Heart right ventricle (tissue), 16 donors: ENCODE measurements around the gene BET1L. TPM values are rescaled to one million over a fixed set of nuclear protein-coding genes. Genes with fewer than 3 reads are reported as not detected.

ENCODE experiments used
- ATAC-seq, 8 donors: fragments of 200-7000 bp; cut with Tn5 transposase; one replicate each; pipeline ENCODE4 v1.9.1; 2020; ENCODE audit warnings: mild to moderate bottlenecking in 8 of 8, moderate library complexity in 8 of 8, moderate number of reproducible peaks in 1 of 8
- DNase-seq, 2 donors: peaks; one replicate each; pipeline ENCODE4 v3.0.0-alpha.2; 2020
- H3K27ac ChIP-seq, 10 donors: fragments of 200-600 bp; sonication (generic) in 2 of 10; one replicate each; pipeline versions ENCODE4 v1.5.0 to v1.8.0; 2020 to 2022; ENCODE audit warnings: mild to moderate bottlenecking in 3 of 10
- H3K27me3 ChIP-seq, 7 donors: fragments of 200-600 bp; one replicate each; pipeline ENCODE4 v1.8.0; 2021 to 2022; ENCODE audit warnings: mild to moderate bottlenecking in 2 of 7
- H3K36me3 ChIP-seq, 9 donors: fragments of 200-600 bp; sonication (generic) in 1 of 9; one replicate each; pipeline versions ENCODE4 v1.5.0 to v1.8.0; 2020 to 2022; ENCODE audit warnings: mild to moderate bottlenecking in 2 of 9
- H3K4me1 ChIP-seq, 9 donors: fragments of 200-600 bp; sonication (generic) in 1 of 9; one replicate each; pipeline versions ENCODE4 v1.5.0 to v1.8.0; 2020 to 2022; ENCODE audit warnings: mild to moderate bottlenecking in 4 of 9
- H3K4me3 ChIP-seq, 10 donors: fragments of 200-600 bp; sonication (generic) in 2 of 10; one replicate each; pipeline versions ENCODE4 v1.5.0 to v1.8.0; 2020 to 2022; ENCODE audit warnings: mild to moderate bottlenecking in 7 of 10, moderate library complexity in 2 of 10
- H3K9me3 ChIP-seq, 11 donors: fragments of 200-600 bp in 10 of 11; sonication (generic) in 2 of 11; one replicate each; pipeline versions ENCODE4 v1.5.0 to v1.8.0; 2013 to 2022; ENCODE audit warnings: mild to moderate bottlenecking in 2 of 11, control low read depth in 1 of 11, moderate library complexity in 1 of 11
- CTCF ChIP-seq, 9 donors: fragments of 200-600 bp; sonication (generic) in 2 of 9; IDR thresholded peaks; one replicate each; pipeline versions ENCODE4 v1.5.0 to v1.8.0; 2021 to 2022; ENCODE audit warnings: antibody characterized with exemption in 9 of 9, mild to moderate bottlenecking in 5 of 9, moderate library complexity in 1 of 9
- WGBS, 2 donors: extraction: QIAGEN DNeasy Blood & Tissue Kit; methylation state at CpG; one replicate each; pipeline ENCODE4 v1.1.7; 2013; ENCODE audit warnings: inconsistent platforms in 1 of 2; 5-methylcytosine and 5-hydroxymethylcytosine counted together
- intact Hi-C, 10 donors: fragments of 100-400 bp; cut with DNase I; formaldehyde crosslinking; loops; one replicate each; pipeline versions ENCODE4 v1.11.1 to v1.14.2; 2022
- polyA plus RNA-seq, 2 donors: library from polyadenylated mRNA; stranded (reverse); fragments of 200-250 nt; gene quantifications; one replicate each; pipeline ENCODE4 v1.2.3, GENCODE V29; 2013
- total RNA-seq, 10 donors: library from RNA; stranded (reverse); fragmentation: NEBNext Ultra II Directional in 3 of 10; extraction: Animal tissue kit (Norgen Biotek cat#: 25700) in 3 of 10; gene quantifications; one replicate each; pipeline versions ENCODE4 v1.2.1 to v1.2.4, GENCODE V29; 2021 to 2023
- donor health status: Arrhythmogenic right ventricular cardiomyopathy.
- donor health status: ischemic (EF 13 %, LVEDD 7.1; RV severe dilation, severe dysfunction).
- donor health status: healthy with polysubstance abuse.
- donor health status: DM: no; HTN: yes; CAD: no.
- donor health status: DM: no; HTN: no; CAD: no.
- donor health status: ischemic (EF 25% LVEDD 6.9; RV normal size, moderate dysfunction).
- donor health status: ischemic (EF 25% LVEDD 5.7; RV mildly dilated, moderate dysfunction).
- donor health status: healthy.
- donor health status: DM: yes; HTN: yes; CAD: no.
- donor health status: Ischemic cardiomyopathy.
- donor health status: ischemic (EF 35%, LVEDD 5.7; RV mildly dilated, moderate dysfunction).
- donor health status: nonischemic (EF 11% LVEDD 7.7; RV severe dilation, severe dysfunction).
- donor health status: DM: yes; HTN: yes; CAD: no.
- donor health status: PGD.
- donor health status: ischemic (EF 29% LVEDD 5.4; RV normal size, mild dysfunction).
- donor health status: nonischemic (EF 23%, LVEDD 6.1; RV moderate dilation, normal function).

The BET1L gene
- total and polyA plus RNA-seq, 12 donors: 12.4 to 32.0 (median 20.7) TPM

GRCh38 chr11:209275-210121 lies 2.3 kb upstream of the BET1L start:
- Histone ChIP-seq H3K9me3 (no peaks in the 10 kb centered on the region), H3K27ac (peak overlapping the region; percentile 96 to 100 (median 98)), H3K4me3 (peak overlapping the region; percentile 79 to 96 (median 90)), H3K27me3 (no peaks in the 10 kb centered on the region), H3K36me3 (peaks cover 0 to 65% (median 36%) of the 10 kb centered on the region in 9 donors), H3K4me1 (peaks cover 20 to 51% (median 39%) of the 10 kb centered on the region in 9 donors)
- intact Hi-C loops: loop anchor here in 6 of 10 donors (2.0 to 10.0 kb wide), 5 partner anchors 27 to 295 kb away; partner anchors contain the start of genes PSMD13 (in 2 of the 6), RNH1 (in 2 of the 6) and SIRT3 (in 2 of the 6)
- ATAC-seq (no peak), DNase-seq (peak in 1 of 2 donors; percentile 4)
- no peak for TF ChIP-seq CTCF (IDR thresholded peaks at IDR 0.05)
- WGBS, 2 donors: 46 to 47% methylated on average over 29 of the region's 29 CpGs

GRCh38 chr11:208917-209260 lies 1.7 kb upstream of the BET1L start:
- H3K4me1 ChIP-seq: peaks cover 20 to 57% (median 39%) of the 10 kb centered on the region in 9 donors
- no peak for TF ChIP-seq CTCF (IDR thresholded peaks at IDR 0.05)
- no peaks in the 10 kb centered on the region for H3K27me3 ChIP-seq
- intact Hi-C loops: loop anchor here in 5 of 10 donors (1.0 to 10.0 kb wide), 6 partner anchors 27 to 296 kb away; partner anchors contain the start of genes PSMD13 (in 3 of the 5), SIRT3 (in 3 of the 5) and RNH1 (in 1 of the 5)
- DNase-seq: peak in 1 of 2 donors; percentile 35
- no peaks in the 10 kb centered on the region for H3K9me3 ChIP-seq
- ATAC-seq: peak in 4 of 8 donors; percentile 0 to 10 (median 4)
- H3K36me3 ChIP-seq: peaks cover 0 to 65% (median 32%) of the 10 kb centered on the region in 9 donors
- peak overlapping the region; percentile 96 to 100 (median 98) for H3K27ac ChIP-seq
- WGBS, 2 donors: 0 to 1% methylated on average over 22 to 26 of the region's 26 CpGs
- peak overlapping the region; percentile 79 to 96 (median 90) for H3K4me3 ChIP-seq

GRCh38 chr11:208181-208916 lies 1.1 kb upstream of the BET1L start:
- peaks cover 0 to 65% (median 29%) of the 10 kb centered on the region in 9 donors for H3K36me3 ChIP-seq
- DNase-seq: peak; percentile 74 to 85
- no peaks in the 10 kb centered on the region for H3K27me3 ChIP-seq
- H3K4me1 ChIP-seq: peaks cover 20 to 63% (median 39%) of the 10 kb centered on the region in 9 donors
- 0 to 1% methylated on average over 57 of the region's 57 CpGs for WGBS, 2 donors
- intact Hi-C loops: loop anchor here in 5 of 10 donors (1.0 to 10.0 kb wide), 6 partner anchors 28 to 296 kb away; partner anchors contain the start of genes PSMD13 (in 3 of the 5), SIRT3 (in 3 of the 5) and RNH1 (in 1 of the 5)
- no peaks in the 10 kb centered on the region for H3K9me3 ChIP-seq
- H3K27ac ChIP-seq: peak overlapping the region; percentile 96 to 100 (median 98)
- ATAC-seq: peak; percentile 73 to 86 (median 82)
- H3K4me3 ChIP-seq: peak overlapping the region; percentile 79 to 96 (median 90)
- TF ChIP-seq CTCF (IDR thresholded peaks at IDR 0.05): no peak

GRCh38 chr11:207863-208180 lies 623 bp upstream of the BET1L start:
- Histone ChIP-seq H3K4me3 (peak overlapping the region; percentile 79 to 96 (median 90)), H3K27ac (peak overlapping the region; percentile 96 to 100 (median 98)), H3K27me3 (no peaks in the 10 kb centered on the region), H3K36me3 (peaks cover 0 to 65% (median 25%) of the 10 kb centered on the region in 9 donors), H3K4me1 (peaks cover 20 to 66% (median 39%) of the 10 kb centered on the region in 9 donors), H3K9me3 (no peaks in the 10 kb centered on the region)
- 0% methylated on average over 27 of the region's 27 CpGs for WGBS, 2 donors
- ATAC-seq: peak in 7 of 8 donors; percentile 3 to 36 (median 10)
- no peak for TF ChIP-seq CTCF (IDR thresholded peaks at IDR 0.05)
- intact Hi-C loops: loop anchor here in 5 of 10 donors (1.0 to 10.0 kb wide), 6 partner anchors 28 to 297 kb away; partner anchors contain the start of genes PSMD13 (in 3 of the 5), SIRT3 (in 3 of the 5) and RNH1 (in 1 of the 5)
- DNase-seq: peak in 1 of 2 donors; percentile 55
